Colonic mucosa (tissue), 4 donors: ENCODE results near the gene SLC39A11. TPM values are rescaled to one million over a fixed set of nuclear protein-coding genes. Genes with fewer than 3 reads are reported as not detected.

ENCODE experiments used
- DNase-seq: peaks from one replicate; pipeline ENCODE4 v3.0.0-alpha.2; 2020
- H3K27ac ChIP-seq: fragments of 200-600 bp; one replicate; pipeline ENCODE4 v1.8.0; 2021
- H3K27me3 ChIP-seq: fragments of 200-600 bp; one replicate; pipeline ENCODE4 v1.8.0; 2021
- H3K36me3 ChIP-seq: fragments of 200-600 bp; one replicate; pipeline ENCODE4 v1.8.0; 2021
- H3K4me1 ChIP-seq: fragments of 200-600 bp; one replicate; pipeline ENCODE4 v1.8.0; 2021; ENCODE audit warnings: mild to moderate bottlenecking
- H3K4me3 ChIP-seq: fragments of 200-600 bp; one replicate; pipeline ENCODE4 v1.8.0; 2021
- H3K9ac ChIP-seq, 2 donors: one replicate each; pipeline ENCODE4 v1.7.0; 2013; ENCODE audit warnings: control low read depth in 2 of 2, low read depth in 2 of 2, low read length in 2 of 2
- H3K9me3 ChIP-seq: fragments of 200-600 bp; one replicate; pipeline ENCODE4 v1.8.0; 2021
- intact Hi-C: fragments of 100-400 bp; cut with DNase I; formaldehyde crosslinking; loops from one replicate; pipeline ENCODE4 v1.14.1; 2022
- total RNA-seq, 2 donors: library from RNA; stranded (reverse); fragmentation: NEBNext Ultra II Directional in 1 of 2; extraction: Animal tissue kit (Norgen Biotek cat#: 25700) in 1 of 2; gene quantifications; one replicate each; pipeline ENCODE4 v1.2.1, GENCODE V29; 2021
- TF ChIP-seq, protein P1 (sequence below): fragments of 200-600 bp; IDR thresholded peaks from one replicate; pipeline ENCODE4 v1.8.0; 2022; ENCODE audit warnings: antibody characterized with exemption, mild to moderate bottlenecking
- donor health status: healthy.
- donor health status: DM: no; HTN: no; CAD: no.
- donor health status: DM: no; HTN: no; CAD: no.

Gene SLC39A11
- total RNA-seq, 2 donors from 2014 or later = 57.7 to 60.0 TPM

GRCh38 chr17:72948115-72948514 lies 144.4 kb downstream of the SLC39A11 start:
- Histone ChIP-seq H3K4me3 (no peak overlapping the region), H3K9me3 (no peaks in the 10 kb centered on the region), H3K9ac (no peak overlapping the region), H3K27ac (no peak overlapping the region), H3K27me3 (no peaks in the 10 kb centered on the region), H3K4me1 (no peaks in the 10 kb centered on the region), H3K36me3 (no peaks in the 10 kb centered on the region)
- TF ChIP-seq, protein P1, sequence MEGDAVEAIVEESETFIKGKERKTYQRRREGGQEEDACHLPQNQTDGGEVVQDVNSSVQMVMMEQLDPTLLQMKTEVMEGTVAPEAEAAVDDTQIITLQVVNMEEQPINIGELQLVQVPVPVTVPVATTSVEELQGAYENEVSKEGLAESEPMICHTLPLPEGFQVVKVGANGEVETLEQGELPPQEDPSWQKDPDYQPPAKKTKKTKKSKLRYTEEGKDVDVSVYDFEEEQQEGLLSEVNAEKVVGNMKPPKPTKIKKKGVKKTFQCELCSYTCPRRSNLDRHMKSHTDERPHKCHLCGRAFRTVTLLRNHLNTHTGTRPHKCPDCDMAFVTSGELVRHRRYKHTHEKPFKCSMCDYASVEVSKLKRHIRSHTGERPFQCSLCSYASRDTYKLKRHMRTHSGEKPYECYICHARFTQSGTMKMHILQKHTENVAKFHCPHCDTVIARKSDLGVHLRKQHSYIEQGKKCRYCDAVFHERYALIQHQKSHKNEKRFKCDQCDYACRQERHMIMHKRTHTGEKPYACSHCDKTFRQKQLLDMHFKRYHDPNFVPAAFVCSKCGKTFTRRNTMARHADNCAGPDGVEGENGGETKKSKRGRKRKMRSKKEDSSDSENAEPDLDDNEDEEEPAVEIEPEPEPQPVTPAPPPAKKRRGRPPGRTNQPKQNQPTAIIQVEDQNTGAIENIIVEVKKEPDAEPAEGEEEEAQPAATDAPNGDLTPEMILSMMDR = no peak
- no peak for DNase-seq
- intact Hi-C loops = no loop called here

GRCh38 chr17:72947475-72947874 lies 145.0 kb downstream of the SLC39A11 start:
- no peak overlapping the region for H3K27ac ChIP-seq
- H3K36me3 ChIP-seq = no peaks in the 10 kb centered on the region
- H3K4me3 ChIP-seq = no peak overlapping the region
- H3K9me3 ChIP-seq = no peaks in the 10 kb centered on the region
- H3K9ac ChIP-seq = no peak overlapping the region
- no peak for DNase-seq
- intact Hi-C loops = no loop called here
- no peaks in the 10 kb centered on the region for H3K4me1 ChIP-seq
- H3K27me3 ChIP-seq = no peaks in the 10 kb centered on the region
- TF ChIP-seq, protein P1 = no peak

DNA sequence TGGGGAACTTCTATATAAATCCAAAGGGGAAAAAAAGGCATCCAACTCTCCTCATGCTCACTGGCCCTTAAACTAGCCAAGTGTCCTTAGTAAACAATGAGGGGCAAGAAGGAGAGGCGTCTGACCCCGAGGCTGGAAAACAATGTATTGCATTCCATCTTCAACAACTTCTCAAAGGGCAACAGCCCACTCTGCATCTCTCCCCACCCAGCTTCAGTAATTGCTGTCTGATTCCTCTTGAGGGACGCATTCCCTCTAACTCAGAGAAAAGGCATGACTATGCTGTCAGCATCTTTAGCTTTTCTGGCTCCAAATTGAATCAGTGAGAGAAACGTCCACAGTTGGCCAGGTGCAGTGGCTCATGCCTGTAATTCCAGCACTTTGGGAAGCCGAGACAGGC lies 145.8 kb downstream of the SLC39A11 start:
- Histone ChIP-seq H3K36me3 (no peaks in the 10 kb centered on the region), H3K4me1 (no peaks in the 10 kb centered on the region), H3K9ac (no peak overlapping the region), H3K4me3 (no peak overlapping the region), H3K27ac (no peak overlapping the region), H3K27me3 (no peaks in the 10 kb centered on the region), H3K9me3 (no peaks in the 10 kb centered on the region)
- TF ChIP-seq, protein P1 = no peak
- DNase-seq = no peak
- intact Hi-C loops = no loop called here

DNA sequence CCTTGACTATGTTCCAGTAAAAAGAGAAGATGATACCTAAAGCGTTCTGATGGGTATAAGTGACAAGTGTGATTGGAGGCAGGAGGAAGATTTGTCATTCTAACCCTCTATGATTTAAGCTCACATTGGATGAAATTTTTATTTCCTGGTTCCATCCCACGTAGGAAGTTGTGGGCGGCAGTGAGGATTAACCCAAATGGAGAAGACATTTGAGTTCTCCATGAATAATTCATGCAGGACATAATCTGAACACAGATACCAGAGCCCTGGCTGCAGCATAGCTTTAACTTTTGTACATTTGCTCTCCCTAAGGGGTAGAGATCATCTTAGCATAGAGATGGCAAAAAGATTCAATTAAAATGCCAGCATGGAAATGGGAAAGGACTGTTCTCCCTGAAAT lies 146.3 kb downstream of the SLC39A11 start:
- no peaks in the 10 kb centered on the region for H3K27me3 ChIP-seq
- H3K27ac ChIP-seq = no peak overlapping the region
- no peak for DNase-seq
- no peak overlapping the region for H3K9ac ChIP-seq
- TF ChIP-seq, protein P1 = no peak
- intact Hi-C loops = no loop called here
- H3K9me3 ChIP-seq = no peaks in the 10 kb centered on the region
- H3K4me3 ChIP-seq = no peak overlapping the region
- H3K36me3 ChIP-seq = no peaks in the 10 kb centered on the region
- no peaks in the 10 kb centered on the region for H3K4me1 ChIP-seq

- H3K27me3 ChIP-seq = no peaks in the 10 kb centered on the region
- H3K4me1 ChIP-seq = no peaks in the 10 kb centered on the region
- H3K9me3 ChIP-seq = no peaks in the 10 kb centered on the region
- intact Hi-C loops = no loop called here
- TF ChIP-seq, protein P1 = no peak
- H3K36me3 ChIP-seq = no peaks in the 10 kb centered on the region
- no peak for DNase-seq
- no peak overlapping the region for H3K27ac ChIP-seq
- H3K9ac ChIP-seq = no peak overlapping the region
- H3K4me3 ChIP-seq = no peak overlapping the region
These were observed 147.0 kb downstream of the SLC39A11 start for GRCh38 chr17:72945473-72945872.
